Colonic mucosa (tissue), 4 donors: ENCODE measurements around the gene APOBEC3H. TPM values are rescaled to one million over a fixed set of nuclear protein-coding genes. Genes with fewer than 3 reads are reported as not detected.

Experiments used
- DNase-seq: peaks from one replicate; pipeline ENCODE4 v3.0.0-alpha.2; 2020
- H3K27ac ChIP-seq: fragments of 200-600 bp; one replicate; pipeline ENCODE4 v1.8.0; 2021
- H3K27me3 ChIP-seq: fragments of 200-600 bp; one replicate; pipeline ENCODE4 v1.8.0; 2021
- H3K36me3 ChIP-seq: fragments of 200-600 bp; one replicate; pipeline ENCODE4 v1.8.0; 2021
- H3K4me1 ChIP-seq: fragments of 200-600 bp; one replicate; pipeline ENCODE4 v1.8.0; 2021; ENCODE audit warnings: mild to moderate bottlenecking
- H3K4me3 ChIP-seq: fragments of 200-600 bp; one replicate; pipeline ENCODE4 v1.8.0; 2021
- H3K9ac ChIP-seq, 2 donors: one replicate each; pipeline ENCODE4 v1.7.0; 2013; ENCODE audit warnings: control low read depth in 2 of 2, low read depth in 2 of 2, low read length in 2 of 2
- H3K9me3 ChIP-seq: fragments of 200-600 bp; one replicate; pipeline ENCODE4 v1.8.0; 2021
- CTCF ChIP-seq: fragments of 200-600 bp; IDR thresholded peaks from one replicate; pipeline ENCODE4 v1.8.0; 2022; ENCODE audit warnings: antibody characterized with exemption, mild to moderate bottlenecking
- intact Hi-C: fragments of 100-400 bp; cut with DNase I; formaldehyde crosslinking; loops from one replicate; pipeline ENCODE4 v1.14.1; 2022
- total RNA-seq, 2 donors: library from RNA; stranded (reverse); fragmentation: NEBNext Ultra II Directional in 1 of 2; extraction: Animal tissue kit (Norgen Biotek cat#: 25700) in 1 of 2; gene quantifications; one replicate each; pipeline ENCODE4 v1.2.1, GENCODE V29; 2021
- donor health status: healthy.
- donor health status: DM: no; HTN: no; CAD: no.
- donor health status: DM: no; HTN: no; CAD: no.

APOBEC3H gene
- total RNA-seq, 2 donors from 2014 or later: 0.45 TPM; not detected in 1

DNA sequence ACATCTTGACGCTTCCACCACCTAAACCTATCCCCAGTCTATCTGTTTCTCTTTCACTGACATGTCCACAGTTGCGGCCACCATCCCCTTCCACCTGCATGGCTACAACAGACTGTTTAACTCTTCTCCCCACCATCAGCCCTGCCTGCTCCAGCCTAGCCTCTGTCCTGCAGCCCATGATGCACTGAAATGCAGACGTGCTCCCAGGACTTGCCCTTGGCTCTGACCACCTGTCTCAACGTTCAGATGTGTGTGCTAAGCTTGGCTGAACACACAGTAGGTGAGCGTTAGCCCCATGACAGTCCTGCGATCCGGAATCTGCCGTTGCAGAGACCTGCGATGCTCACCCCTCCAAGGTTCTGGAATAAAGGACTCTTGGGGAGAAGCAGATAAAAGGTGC, 32.7 kb downstream of the APOBEC3H start:
- Histone ChIP-seq H3K36me3 (no peaks in the 10 kb centered on the region), H3K9ac (no peak overlapping the region), H3K4me3 (no peak overlapping the region), H3K9me3 (no peaks in the 10 kb centered on the region), H3K27me3 (no peaks in the 10 kb centered on the region), H3K4me1 (peaks cover 3% of the 10 kb centered on the region), H3K27ac (no peak overlapping the region)
- no peak for DNase-seq
- intact Hi-C loops: no loop called here
- TF ChIP-seq CTCF: no peak

- H3K9ac ChIP-seq: no peak overlapping the region
- H3K27me3 ChIP-seq: no peaks in the 10 kb centered on the region
- no peak overlapping the region for H3K4me3 ChIP-seq
- DNase-seq: no peak
- H3K36me3 ChIP-seq: no peaks in the 10 kb centered on the region
- peaks cover 3% of the 10 kb centered on the region for H3K4me1 ChIP-seq
- H3K27ac ChIP-seq: no peak overlapping the region
- no peaks in the 10 kb centered on the region for H3K9me3 ChIP-seq
- TF ChIP-seq CTCF: no peak
- intact Hi-C loops: no loop called here
Measured at GRCh38 chr22:39130152-39130704, 33.2 kb downstream of the APOBEC3H start.

DNA sequence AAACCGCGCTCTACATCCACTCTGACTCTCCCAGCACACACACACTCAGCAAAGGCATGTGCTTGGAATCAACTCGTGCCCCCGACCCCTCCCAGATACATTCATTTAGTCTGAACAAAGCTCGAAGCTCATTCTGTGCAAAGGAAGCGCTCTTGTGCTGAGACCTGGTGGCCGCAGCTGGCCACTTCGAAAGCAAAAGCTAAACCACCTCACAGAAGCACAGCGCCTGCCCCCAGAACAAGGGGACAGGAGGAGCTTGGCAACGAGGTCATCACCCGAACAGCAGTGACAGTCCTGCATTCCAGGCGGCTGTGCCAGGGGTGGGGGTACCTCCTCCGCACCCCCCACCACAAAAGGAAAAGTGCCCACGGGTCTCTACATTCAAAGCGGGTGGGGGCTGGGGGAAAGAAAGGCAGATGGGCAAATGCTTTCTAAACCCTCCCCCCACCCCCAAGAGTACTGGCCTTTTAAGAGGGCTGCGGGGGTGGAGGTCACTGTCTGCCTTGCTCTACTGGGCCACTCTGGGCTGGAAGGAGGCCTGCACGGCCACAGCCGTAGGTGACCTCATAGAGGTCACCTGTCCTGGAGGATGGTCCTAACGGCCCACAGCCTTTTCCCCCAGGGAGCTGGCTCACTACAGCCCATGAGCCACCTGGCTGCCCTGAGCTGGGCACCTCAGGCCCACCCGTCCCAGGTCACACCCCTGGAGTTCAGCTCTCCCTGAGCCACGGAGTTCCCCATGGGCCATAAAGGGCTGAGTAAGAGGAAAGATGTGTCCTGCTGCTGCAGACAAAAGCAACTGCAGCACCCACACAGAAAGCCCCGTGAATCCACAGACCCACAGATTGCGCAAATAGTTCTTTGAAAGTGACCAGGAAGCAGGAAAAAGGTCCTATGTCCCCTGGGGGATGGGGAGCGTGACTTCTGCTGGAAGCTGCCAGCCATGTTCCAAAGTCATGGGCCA, 34.1 kb downstream of the APOBEC3H start:
- no peak for DNase-seq
- Histone ChIP-seq H3K4me1 (peaks cover 3% of the 10 kb centered on the region), H3K9ac (no peak overlapping the region), H3K36me3 (no peaks in the 10 kb centered on the region), H3K9me3 (no peaks in the 10 kb centered on the region), H3K27me3 (no peaks in the 10 kb centered on the region), H3K4me3 (no peak overlapping the region), H3K27ac (no peak overlapping the region)
- TF ChIP-seq CTCF: no peak
- intact Hi-C loops: no loop called here

- Histone ChIP-seq H3K4me3 (no peak overlapping the region), H3K27me3 (no peaks in the 10 kb centered on the region), H3K36me3 (no peaks in the 10 kb centered on the region), H3K9me3 (no peaks in the 10 kb centered on the region), H3K9ac (no peak overlapping the region), H3K4me1 (peaks cover 3% of the 10 kb centered on the region), H3K27ac (no peak overlapping the region)
- no peak for DNase-seq
- intact Hi-C loops: no loop called here
- no peak for TF ChIP-seq CTCF
Measured at GRCh38 chr22:39132281-39132680, 35.2 kb downstream of the APOBEC3H start.

GRCh38 chr22:39132871-39133524, 36.0 kb downstream of the APOBEC3H start:
- no peak for TF ChIP-seq CTCF
- peaks cover 3% of the 10 kb centered on the region for H3K4me1 ChIP-seq
- no peaks in the 10 kb centered on the region for H3K36me3 ChIP-seq
- H3K4me3 ChIP-seq: no peak overlapping the region
- H3K27ac ChIP-seq: no peak overlapping the region
- no peaks in the 10 kb centered on the region for H3K9me3 ChIP-seq
- intact Hi-C loops: no loop called here
- H3K9ac ChIP-seq: no peak overlapping the region
- DNase-seq: no peak
- no peaks in the 10 kb centered on the region for H3K27me3 ChIP-seq
